CD1c-positive myeloid dendritic cell (primary cell): ENCODE data around the gene HIPK2.

ENCODE experiments used
- DNase-seq: peaks from one replicate; pipeline ENCODE4 v3.0.0-alpha.2; 2016; ENCODE audit errors: extremely low spot score

The HIPK2 gene

GRCh38 chr7:139695588-139695987 is 82.2 kb downstream of the HIPK2 start:
- DNase-seq: no peak

- DNase-seq: no peak
Observed at GRCh38 chr7:139695051-139695450, 82.7 kb downstream of the HIPK2 start.

GRCh38 chr7:139694389-139694676 is 83.5 kb downstream of the HIPK2 start:
- DNase-seq: no peak

GRCh38 chr7:139693651-139694388 is 84.0 kb downstream of the HIPK2 start:
- DNase-seq: no peak

- DNase-seq: no peak
Observed at GRCh38 chr7:139692723-139693122, 85.1 kb downstream of the HIPK2 start.

GRCh38 chr7:139691253-139691781 is 86.5 kb downstream of the HIPK2 start:
- no peak for DNase-seq

GRCh38 chr7:139687980-139688632 is 89.7 kb downstream of the HIPK2 start:
- DNase-seq: no peak

GRCh38 chr7:139687211-139687954 is 90.4 kb downstream of the HIPK2 start:
- DNase-seq: no peak

- no peak for DNase-seq
Observed at GRCh38 chr7:139683137-139683921, 94.5 kb downstream of the HIPK2 start.

GRCh38 chr7:139682136-139683013 is 95.4 kb downstream of the HIPK2 start:
- peak; percentile 9 for DNase-seq

GRCh38 chr7:139681812-139682135 is 96.0 kb downstream of the HIPK2 start:
- no peak for DNase-seq

- no peak for DNase-seq
Observed at GRCh38 chr7:139681463-139681755, 96.4 kb downstream of the HIPK2 start.

- peak; percentile 90 for DNase-seq
Observed at GRCh38 chr7:139680676-139681462, 96.9 kb downstream of the HIPK2 start.

GRCh38 chr7:139679731-139680594 is 97.8 kb downstream of the HIPK2 start:
- no peak for DNase-seq

- DNase-seq: no peak
Observed at GRCh38 chr7:139676390-139676789, 101.4 kb downstream of the HIPK2 start.

- DNase-seq: no peak
Observed at GRCh38 chr7:139675127-139676125, 102.4 kb downstream of the HIPK2 start.

GRCh38 chr7:139674752-139675126 is 103.1 kb downstream of the HIPK2 start:
- no peak for DNase-seq

- no peak for DNase-seq
Observed at GRCh38 chr7:139674341-139674740, 103.5 kb downstream of the HIPK2 start.
